PFSK-1 (cell line): ENCODE data around the gene CD101.

Experiments used
- FOXP2 ChIP-seq: optimal IDR thresholded peaks from 2 replicates; pipeline ENCODE3; 2011; ENCODE audit warnings: borderline replicate concordance, control low read depth, inconsistent platforms; ENCODE audit not compliant: insufficient read depth; ENCODE audit errors: extremely low read length, extremely low read depth
- POLR2AphosphoS5 ChIP-seq: IDR thresholded peaks from 2 replicates; pipeline ENCODE4 v1.6.1; 2012; ENCODE audit warnings: low read depth, mild to moderate bottlenecking, control low read depth, low read length, moderate library complexity
- REST ChIP-seq, 2 experiments: IDR thresholded peaks; 2 replicates each; pipeline versions ENCODE4 v1.6.1 to v1.8.0; 2011 to 2012; ENCODE audit warnings: low read depth in 2 of 2, low read length in 2 of 2, control low read depth in 1 of 2, inconsistent platforms in 1 of 2, mild to moderate bottlenecking in 1 of 2, moderate library complexity in 1 of 2; ENCODE audit not compliant: insufficient read depth in 1 of 2
- SIN3A ChIP-seq: IDR thresholded peaks from 2 replicates; pipeline ENCODE4 v1.6.1; 2012; ENCODE audit warnings: mild to moderate bottlenecking, low read length, moderate library complexity, borderline replicate concordance; ENCODE audit not compliant: insufficient read depth
- TAF1 ChIP-seq: IDR thresholded peaks from 2 replicates; pipeline ENCODE4 v1.6.1; 2012; ENCODE audit warnings: low read length, control low read depth, borderline replicate concordance; ENCODE audit not compliant: insufficient read depth

Gene CD101

GRCh38 chr1:116989835-116990234 is 11.7 kb upstream of the CD101 start:
- TF ChIP-seq FOXP2 (no peak), REST (IDR thresholded peaks at IDR 0.05; ENCODE audit: insufficient read depth in 1 of 2, low read depth in 2 of 2, low read length in 2 of 2) (no peak), SIN3A (no peak), TAF1 (no peak), POLR2AphosphoS5 (no peak)

- TF ChIP-seq TAF1 = no peak
- TF ChIP-seq SIN3A = no peak; the same call in 1 of the 2 replicates
- TF ChIP-seq REST (IDR thresholded peaks at IDR 0.05; ENCODE audit: insufficient read depth in 1 of 2, low read depth in 2 of 2, low read length in 2 of 2) = peak in 1 of 2 experiments; percentile 13; a peak in 1 of 4 replicates
- no peak for TF ChIP-seq FOXP2
- peak; percentile 35 for TF ChIP-seq POLR2AphosphoS5
Measured at GRCh38 chr1:116990612-116991151, 10.9 kb upstream of the CD101 start.

GRCh38 chr1:116991171-116991845 is 10.3 kb upstream of the CD101 start:
- no peak for TF ChIP-seq FOXP2
- TF ChIP-seq SIN3A = no peak

- TF ChIP-seq REST (IDR thresholded peaks at IDR 0.05; ENCODE audit: insufficient read depth in 1 of 2, low read depth in 2 of 2, low read length in 2 of 2) (no peak), POLR2AphosphoS5 (no peak), TAF1 (no peak), FOXP2 (no peak), SIN3A (no peak)
Measured at GRCh38 chr1:116991918-116992317, 9.6 kb upstream of the CD101 start.

- no peak for TF ChIP-seq POLR2AphosphoS5
- TF ChIP-seq SIN3A = no peak
- TF ChIP-seq FOXP2 = no peak
- TF ChIP-seq REST (IDR thresholded peaks at IDR 0.05; ENCODE audit: insufficient read depth in 1 of 2, low read depth in 2 of 2, low read length in 2 of 2) = no peak
- TF ChIP-seq TAF1 = no peak
Measured at GRCh38 chr1:116993286-116993685, 8.3 kb upstream of the CD101 start.
